Stimulated activated CD4-positive, alpha-beta T cell treated with anti-CD3 and anti-CD28 coated beads, Interleukin-12 subunit alpha, Interleukin-12 subunit beta, amount 100 ng/mL, for 4 hours (primary cell): Measurements from ENCODE around the gene VPS9D1.
A peak's percentile ranks its signal among the peaks of the same experiment; 100 is the strongest.
"Not testable (repeated sequence)": the region's sequence is repeated elsewhere in the genome, so short reads cannot be mapped to it uniquely, and the experiment has no call there.

Experiments used
- DNase-seq: peaks from one replicate; pipeline ENCODE4 v3.0.0-alpha.2; 2020

The VPS9D1 gene

GRCh38 chr16:89691986-89692569 is 28.6 kb downstream of the VPS9D1 start:
- DNase-seq: no peak

- DNase-seq: no peak
These were observed 29.3 kb downstream of the VPS9D1 start for GRCh38 chr16:89691231-89691985.

DNA sequence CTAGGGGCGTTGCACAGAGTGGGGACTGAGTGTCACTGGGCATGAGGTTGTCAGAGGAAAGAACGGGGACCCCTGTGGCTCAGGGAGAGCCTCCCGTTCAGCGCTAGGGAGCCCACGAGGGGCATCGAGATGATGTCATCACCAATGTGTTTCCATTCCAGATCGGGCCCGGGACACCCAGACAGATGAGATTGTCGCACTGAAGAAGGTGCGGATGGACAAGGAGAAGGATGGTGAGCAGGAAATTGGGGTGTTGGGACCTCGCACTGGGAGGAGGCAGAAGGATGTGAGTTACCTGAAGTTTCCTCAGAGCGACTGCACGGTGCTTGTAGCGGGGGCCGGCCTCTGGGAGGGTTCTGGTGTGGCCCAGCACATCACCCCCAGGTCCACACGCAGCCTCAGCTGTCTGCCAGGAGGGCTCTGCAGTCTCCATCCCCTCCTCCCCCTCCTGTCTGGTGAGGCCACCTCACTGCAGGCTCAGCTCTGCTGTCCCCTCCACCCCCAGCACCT is 30.3 kb downstream of the VPS9D1 start:
- DNase-seq: no peak

DNA sequence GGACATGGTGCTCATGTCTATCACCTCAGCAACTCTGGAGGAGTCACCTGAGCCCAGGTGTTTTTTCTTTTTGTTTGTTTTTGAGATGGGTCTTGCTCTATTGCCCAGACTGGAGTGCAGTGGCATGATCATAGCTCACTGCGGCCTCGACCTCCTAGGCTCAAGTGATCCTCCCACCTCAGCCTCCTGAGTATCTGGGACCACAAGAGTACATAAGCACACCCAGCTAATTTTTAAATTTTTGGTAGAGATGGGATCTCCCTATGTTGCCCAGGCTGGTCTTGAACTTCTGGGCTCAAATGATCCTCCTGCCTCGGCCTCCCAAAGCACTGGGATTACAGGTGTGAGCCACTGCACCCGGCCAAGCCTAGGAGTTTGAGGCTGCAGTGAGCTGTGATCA is 31.1 kb downstream of the VPS9D1 start:
- DNase-seq: not testable (repeated sequence)

DNA sequence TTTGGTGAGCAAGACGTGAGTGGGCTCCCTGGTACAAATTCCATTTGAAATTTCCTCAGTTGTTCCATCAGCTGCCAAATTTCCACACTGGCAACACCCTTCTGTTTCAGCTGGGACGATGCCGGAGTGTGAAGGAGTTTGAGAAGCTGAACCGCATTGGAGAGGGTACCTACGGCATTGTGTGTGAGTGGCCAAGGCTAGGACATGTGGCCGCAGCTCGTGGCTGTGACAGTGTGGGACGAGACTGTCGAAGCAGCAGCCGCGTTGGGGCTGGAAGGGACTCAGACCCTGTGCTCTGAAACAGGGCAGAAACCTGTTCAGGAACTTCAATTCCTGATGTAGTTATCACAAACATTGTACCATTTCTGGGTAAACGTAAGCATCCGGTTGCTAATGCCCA is 31.6 kb downstream of the VPS9D1 start:
- DNase-seq: no peak

DNA sequence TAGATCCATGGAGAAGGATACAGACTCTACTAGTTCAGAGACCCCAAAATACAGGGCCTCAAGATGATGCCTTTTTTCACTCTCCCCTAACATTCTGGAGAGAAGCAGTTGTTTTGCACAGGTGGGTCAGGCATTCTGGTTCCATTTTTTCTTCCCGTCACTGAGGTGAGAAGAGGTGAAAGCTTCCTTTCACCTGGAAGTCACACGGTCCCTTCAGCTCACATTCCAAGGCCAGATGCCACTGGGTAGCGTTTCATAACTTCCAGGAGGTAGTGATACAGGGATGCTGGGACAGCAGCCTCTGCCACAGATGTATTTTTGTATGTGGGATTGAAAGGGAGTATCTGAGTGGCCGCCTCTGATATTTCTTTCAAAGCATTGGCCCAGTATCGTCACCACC is 32.3 kb downstream of the VPS9D1 start:
- DNase-seq: no peak

GRCh38 chr16:89687092-89687940 is 33.4 kb downstream of the VPS9D1 start:
- no peak for DNase-seq

DNA sequence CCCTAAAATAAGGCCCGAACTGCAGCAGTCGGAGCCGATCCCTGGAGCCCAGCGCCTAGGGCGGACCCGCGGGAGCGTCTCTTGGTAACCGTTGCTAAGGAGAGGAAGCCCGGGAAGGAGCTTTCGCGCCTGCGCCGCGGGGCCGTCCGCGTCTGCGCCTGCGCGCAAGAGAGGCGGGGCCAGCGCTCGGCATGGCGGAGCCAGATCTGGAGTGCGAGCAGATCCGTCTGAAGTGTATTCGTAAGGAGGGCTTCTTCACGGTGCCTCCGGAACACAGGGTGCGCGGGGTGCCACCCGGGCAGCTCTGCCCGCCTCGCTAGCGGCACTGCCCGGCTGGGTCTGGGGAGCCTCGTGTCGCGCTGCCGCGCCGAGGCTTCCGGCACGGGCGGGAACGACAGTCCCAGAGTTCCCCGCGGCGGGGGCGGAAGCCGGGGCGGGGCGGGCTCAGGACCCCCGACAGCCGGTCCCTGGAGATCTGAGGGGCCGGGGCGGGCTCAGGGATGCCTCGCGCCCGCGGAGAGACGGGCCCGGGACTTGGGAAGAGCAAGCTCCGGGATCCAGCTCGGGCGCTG is 34.1 kb downstream of the VPS9D1 start, which contains the start of gene CDK10:
Gene CDK10, plus strand, starts transcription at position 170 of the 572 bp plus-strand sequence. Its CDS starts 22 bp downstream, at position 192.
- peak; percentile 88 for DNase-seq

DNA sequence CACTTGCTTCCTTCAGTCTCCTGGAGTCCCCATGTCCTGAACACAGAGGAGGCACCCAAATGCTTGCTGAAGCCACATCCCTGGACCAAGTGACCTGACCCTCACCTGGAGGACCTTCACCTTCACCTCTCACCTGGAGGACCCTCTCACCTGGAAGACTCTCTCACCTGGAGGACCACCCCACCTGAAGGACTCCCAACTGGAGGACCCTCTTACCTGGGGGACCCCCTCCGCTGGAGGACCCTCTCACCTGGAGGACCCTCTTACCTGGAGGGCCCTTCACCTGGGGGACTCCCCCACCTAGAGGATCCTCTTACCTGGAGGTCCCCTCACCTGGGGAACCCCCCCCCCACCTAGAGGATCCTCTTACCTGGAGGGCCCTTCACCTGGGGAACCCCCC is 34.8 kb downstream of the VPS9D1 start:
- no peak for DNase-seq

GRCh38 chr16:89678258-89678657 is 42.4 kb downstream of the VPS9D1 start:
- DNase-seq: no peak

GRCh38 chr16:89672177-89672941 is 48.3 kb downstream of the VPS9D1 start:
- no peak for DNase-seq

GRCh38 chr16:89671565-89671964 is 49.1 kb downstream of the VPS9D1 start:
- DNase-seq: not testable (repeated sequence)

DNA sequence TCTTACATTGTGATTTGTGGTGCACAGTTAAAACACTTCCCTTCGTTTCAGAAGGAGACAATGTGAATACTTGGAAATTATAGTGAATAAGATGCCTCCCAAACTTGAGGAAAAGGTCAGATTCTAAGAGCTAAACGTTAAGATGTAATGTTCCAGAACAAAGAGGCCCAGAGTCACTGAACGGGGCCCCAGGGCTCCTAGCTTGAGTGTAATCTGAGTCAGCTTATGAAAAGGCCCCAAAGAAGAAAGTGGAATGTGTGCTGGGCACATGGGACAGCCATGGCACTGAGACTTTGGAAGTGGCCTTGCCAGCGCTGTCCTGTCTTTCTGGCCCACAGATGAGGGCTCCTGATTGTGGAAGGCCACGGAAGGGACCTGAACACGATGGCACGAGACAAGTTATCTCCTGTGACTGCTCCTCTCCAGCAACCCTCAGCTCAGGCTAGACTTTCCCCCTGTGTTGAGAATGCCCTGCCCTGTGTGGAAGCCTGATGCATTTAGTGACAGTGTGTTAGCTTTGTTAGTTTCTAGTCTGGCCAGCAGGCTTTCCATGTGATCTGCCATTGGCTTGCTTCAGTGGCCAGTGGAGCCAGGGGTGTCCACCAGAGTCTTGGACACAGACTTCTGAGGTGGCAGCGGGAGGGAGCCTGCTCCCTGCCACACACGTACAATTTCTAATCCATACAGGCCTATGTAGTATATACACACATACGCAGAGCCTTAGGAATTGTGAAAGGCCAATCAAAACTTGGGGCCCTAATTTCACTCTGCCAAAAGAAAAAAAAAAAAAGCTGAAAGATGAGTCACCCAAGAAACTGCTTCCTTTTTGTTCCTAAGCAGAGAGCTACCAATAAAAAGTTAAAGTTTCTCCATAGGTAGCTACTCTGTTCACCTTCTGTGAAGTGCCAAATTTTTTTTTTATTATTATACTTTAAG is 49.9 kb downstream of the VPS9D1 start:
- no peak for DNase-seq

- no peak for DNase-seq
These were observed 50.9 kb downstream of the VPS9D1 start for GRCh38 chr16:89669755-89670154.

DNA sequence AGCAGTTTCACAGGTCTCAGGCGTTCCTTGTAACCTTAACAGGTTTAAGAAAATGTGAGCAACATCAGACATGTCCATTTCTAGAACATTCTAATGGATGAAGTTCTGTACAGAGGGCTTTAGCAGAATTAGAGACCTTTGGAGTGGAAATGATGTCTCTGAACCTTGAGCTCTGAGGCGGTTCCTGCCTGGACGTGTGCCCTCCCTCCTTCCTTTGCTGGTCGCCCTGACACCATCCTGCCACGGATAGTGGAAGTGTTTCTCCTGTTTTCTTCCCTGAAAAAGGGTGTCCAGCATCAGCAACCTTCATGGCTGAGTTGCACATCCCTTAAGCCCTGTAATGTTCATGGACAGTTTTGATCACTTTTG is 51.9 kb downstream of the VPS9D1 start:
- no peak for DNase-seq

DNA sequence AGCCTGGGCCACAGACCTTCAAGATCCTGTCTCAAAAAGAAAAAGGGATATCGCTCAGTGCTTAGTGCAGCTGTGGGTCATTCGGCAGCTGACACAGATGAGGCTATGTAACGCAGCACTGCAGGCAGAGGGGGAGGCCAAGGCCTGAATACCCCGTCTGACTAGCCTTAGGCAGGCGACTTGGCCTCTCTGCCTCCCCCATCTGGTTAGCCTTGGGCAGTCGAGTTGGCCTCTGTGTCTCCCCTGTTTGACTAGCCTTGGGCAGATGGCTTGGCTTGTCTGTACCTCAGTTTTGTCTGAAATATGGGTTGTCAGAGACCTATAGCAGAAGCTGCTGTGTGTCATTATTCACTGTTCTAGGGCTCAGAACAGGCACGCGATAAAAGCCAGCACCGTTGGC is 53.1 kb downstream of the VPS9D1 start:
- DNase-seq: no peak

GRCh38 chr16:89667000-89667399 is 53.7 kb downstream of the VPS9D1 start:
- DNase-seq: not testable (repeated sequence)

DNA sequence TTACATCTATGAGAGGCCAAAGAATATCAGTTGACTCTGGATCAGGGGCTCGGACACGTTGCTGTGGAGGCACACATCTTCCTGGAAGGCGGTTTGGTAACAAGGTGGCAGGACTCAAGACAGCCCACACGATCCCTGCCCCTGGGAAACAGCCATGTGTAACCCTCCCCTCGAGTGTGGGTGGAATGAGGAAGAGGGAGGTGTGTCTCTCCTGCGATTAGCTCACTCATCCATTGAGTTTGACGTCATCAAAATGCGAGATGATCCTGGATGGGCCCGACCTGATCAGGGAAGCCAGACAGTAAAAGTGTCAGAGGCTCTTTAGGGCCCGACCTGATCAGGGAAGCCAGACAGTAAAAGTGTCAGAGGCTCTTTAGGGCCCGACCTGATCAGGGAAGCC is 56.5 kb downstream of the VPS9D1 start:
- DNase-seq: not testable (repeated sequence)

DNA sequence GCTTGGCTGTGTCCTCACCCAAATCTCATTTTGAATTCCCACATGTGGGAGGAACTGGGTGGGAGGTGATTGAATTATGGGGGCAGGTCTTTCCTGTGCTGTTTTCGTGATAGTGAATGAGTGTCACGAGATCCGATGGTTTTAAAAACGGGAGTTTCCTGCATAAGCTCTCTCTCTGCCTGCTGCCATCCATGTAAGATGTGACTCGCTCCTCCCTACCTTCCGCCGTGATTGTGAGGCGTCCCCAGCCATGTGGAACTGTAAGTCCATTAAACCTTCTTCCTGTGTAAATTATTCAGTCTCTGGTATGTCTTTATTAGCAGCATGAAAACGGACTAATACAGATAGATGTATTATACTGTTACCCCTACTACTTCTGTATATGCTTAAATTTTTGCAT is 59.5 kb downstream of the VPS9D1 start:
- DNase-seq: no peak

GRCh38 chr16:89660146-89660545 is 60.6 kb downstream of the VPS9D1 start:
- DNase-seq: no peak

DNA sequence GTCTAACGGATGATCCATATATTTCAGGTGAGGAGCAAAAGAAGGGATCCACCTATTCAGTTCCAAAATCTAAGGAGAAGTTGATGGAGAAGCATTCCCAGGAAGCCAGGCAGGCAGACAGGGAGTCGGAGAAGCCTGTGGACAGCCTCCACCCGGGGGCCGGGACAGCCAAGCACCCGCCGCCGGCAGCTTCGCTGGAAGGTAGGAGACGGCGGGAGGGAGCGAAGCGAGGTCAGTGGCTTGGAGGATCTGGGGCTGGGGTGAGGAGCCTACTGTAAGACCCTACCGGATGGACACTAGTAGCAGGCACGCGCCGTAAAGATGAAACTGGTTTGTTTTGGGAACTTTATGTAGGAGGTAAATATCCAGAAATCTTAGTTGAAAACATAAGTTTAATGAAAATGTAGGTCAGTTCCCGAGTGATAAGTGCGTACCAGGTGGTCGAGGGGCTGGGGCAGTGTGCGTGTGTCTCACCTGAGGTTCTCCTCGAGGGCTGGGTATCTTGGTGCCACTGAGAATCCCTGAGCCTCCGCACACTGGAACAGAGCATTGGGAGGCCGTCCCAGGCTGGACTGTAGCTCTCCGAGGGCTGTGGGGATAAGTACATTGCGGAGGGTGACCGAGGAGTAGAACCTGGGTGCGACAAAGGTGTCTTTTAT is 62.3 kb downstream of the VPS9D1 start:
- peak; percentile 12 for DNase-seq
